IPS-15b (cell line): ENCODE data around the gene DRC1.
"Not testable (repeated sequence)": the region's sequence is repeated elsewhere in the genome, so short reads cannot be mapped to it uniquely, and the experiment has no call there.

Experiments
- H3K27me3 ChIP-seq: one replicate; pipeline ENCODE4 v1.6.1; 2013; ENCODE audit warnings: low read length; ENCODE audit not compliant: control insufficient read depth, insufficient read depth
- H3K36me3 ChIP-seq: one replicate; pipeline ENCODE4 v1.6.1; 2013; ENCODE audit warnings: low read length; ENCODE audit not compliant: control insufficient read depth, insufficient read depth
- H3K4me1 ChIP-seq: one replicate; pipeline ENCODE4 v1.6.1; 2013; ENCODE audit warnings: mild to moderate bottlenecking, low read length; ENCODE audit not compliant: control insufficient read depth, insufficient read depth
- H3K4me3 ChIP-seq: one replicate; pipeline ENCODE4 v1.5.1; 2013; ENCODE audit warnings: low read depth, low read length
- H3K9ac ChIP-seq: one replicate; pipeline ENCODE4 v1.6.1; 2013; ENCODE audit warnings: low read depth, mild to moderate bottlenecking, low read length
- H3K9me3 ChIP-seq: one replicate; pipeline ENCODE4 v1.6.1; 2013; ENCODE audit warnings: mild to moderate bottlenecking, low read length; ENCODE audit not compliant: control insufficient read depth, insufficient read depth

The DRC1 gene

GRCh38 chr2:26369664-26370063, 32.1 kb upstream of the DRC1 start:
- not testable (repeated sequence) for H3K9me3 ChIP-seq, H3K36me3 ChIP-seq, H3K4me1 ChIP-seq, H3K9ac ChIP-seq, H3K27me3 ChIP-seq, H3K4me3 ChIP-seq

- H3K9me3 ChIP-seq, H3K4me1 ChIP-seq, H3K36me3 ChIP-seq, H3K27me3 ChIP-seq, H3K4me3 ChIP-seq, H3K9ac ChIP-seq: not testable (repeated sequence)
Measured at GRCh38 chr2:26370909-26371308, 30.8 kb upstream of the DRC1 start.

DNA sequence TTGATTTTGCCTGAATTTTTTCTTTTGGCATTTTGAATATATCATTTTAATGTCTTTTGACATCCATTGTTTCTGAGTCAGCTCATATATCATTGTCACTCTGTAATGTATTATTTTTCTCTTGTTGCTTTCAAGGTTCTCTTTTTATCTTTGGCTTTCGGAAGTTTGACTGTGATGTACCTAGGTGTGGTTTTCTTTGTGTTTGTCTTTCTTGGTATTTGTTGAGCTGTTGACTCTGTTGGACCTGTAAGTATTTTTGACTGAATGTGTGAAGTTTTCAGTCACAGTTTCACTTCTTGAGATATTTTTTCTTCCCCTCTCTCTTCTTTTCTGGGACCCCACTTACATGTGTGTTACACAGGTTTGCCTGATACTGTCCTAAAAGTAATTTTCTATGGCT, 24.9 kb upstream of the DRC1 start:
- Histone ChIP-seq H3K9ac (no peak overlapping the region), H3K27me3 (no peaks in the 10 kb centered on the region), H3K36me3 (peaks cover 4% of the 10 kb centered on the region), H3K4me1 (no peaks in the 10 kb centered on the region), H3K9me3 (no peaks in the 10 kb centered on the region), H3K4me3 (no peak overlapping the region)

DNA sequence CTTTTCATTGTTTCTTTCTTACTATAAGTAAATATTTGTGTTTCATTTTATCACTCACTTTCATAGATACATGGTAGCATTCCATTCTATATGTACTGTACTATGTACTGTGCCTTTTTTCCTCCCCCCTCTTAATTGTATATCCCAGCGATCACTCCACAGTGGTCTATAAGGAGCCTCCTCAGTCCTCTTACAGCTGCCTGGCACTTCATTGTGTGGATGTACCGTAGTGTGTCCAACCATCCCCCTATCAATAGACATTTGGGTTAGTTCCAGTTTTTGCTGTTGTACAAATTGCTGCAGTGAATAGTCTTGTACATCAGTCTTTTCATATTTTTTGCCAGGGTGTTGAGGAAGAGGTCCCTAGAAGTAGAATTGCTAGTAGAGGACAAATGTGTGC, 21.4 kb upstream of the DRC1 start:
- Histone ChIP-seq H3K36me3 (no peaks in the 10 kb centered on the region), H3K27me3 (no peaks in the 10 kb centered on the region), H3K4me1 (no peaks in the 10 kb centered on the region), H3K4me3 (no peak overlapping the region), H3K9me3 (no peaks in the 10 kb centered on the region), H3K9ac (no peak overlapping the region)

DNA sequence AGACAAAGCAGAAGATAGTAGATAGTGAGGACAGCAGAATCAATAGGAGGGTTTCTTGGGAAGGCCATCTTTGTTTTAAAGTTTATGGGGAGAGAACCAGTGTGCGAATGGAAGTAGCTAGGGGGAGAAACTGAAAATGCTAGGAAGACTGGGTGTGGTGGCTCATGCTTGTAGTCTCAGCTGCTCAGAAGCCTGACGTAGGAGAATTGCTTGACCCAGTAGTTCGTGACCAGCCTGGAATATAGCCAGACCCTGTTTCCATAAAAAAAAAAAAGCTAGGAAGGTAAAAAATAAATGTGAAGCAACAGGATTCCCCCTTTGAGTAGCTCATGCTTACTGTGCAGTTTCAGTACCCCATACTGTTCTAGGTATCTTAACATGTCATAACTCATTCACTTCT, 19.2 kb upstream of the DRC1 start:
- Histone ChIP-seq H3K27me3 (no peaks in the 10 kb centered on the region), H3K4me1 (no peaks in the 10 kb centered on the region), H3K36me3 (peaks cover 5% of the 10 kb centered on the region), H3K9ac (no peak overlapping the region), H3K4me3 (no peak overlapping the region), H3K9me3 (no peaks in the 10 kb centered on the region)

DNA sequence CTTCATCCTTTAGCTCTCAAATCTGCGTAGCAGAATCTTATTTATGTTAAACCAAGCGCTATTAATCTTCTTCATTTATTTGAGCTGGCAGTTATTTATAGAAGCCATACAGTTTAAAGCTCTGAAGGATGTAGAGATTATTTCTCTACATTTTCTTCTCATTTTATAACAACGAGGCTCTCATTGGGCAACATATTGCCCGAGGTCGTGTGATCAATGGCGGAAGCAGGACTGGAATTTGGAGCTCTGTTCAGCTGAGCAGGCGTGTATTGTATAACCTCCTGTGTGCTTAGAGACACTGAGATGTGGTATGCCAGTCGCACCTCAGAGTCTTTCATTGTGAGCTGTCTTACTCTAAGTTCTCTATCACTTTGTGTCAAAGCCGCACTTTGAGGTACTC, 17.5 kb upstream of the DRC1 start:
- no peak overlapping the region for H3K4me3 ChIP-seq
- no peaks in the 10 kb centered on the region for H3K27me3 ChIP-seq
- H3K36me3 ChIP-seq, result peaks cover 5% of the 10 kb centered on the region
- no peaks in the 10 kb centered on the region for H3K9me3 ChIP-seq
- H3K4me1 ChIP-seq, result no peaks in the 10 kb centered on the region
- H3K9ac ChIP-seq, result no peak overlapping the region

DNA sequence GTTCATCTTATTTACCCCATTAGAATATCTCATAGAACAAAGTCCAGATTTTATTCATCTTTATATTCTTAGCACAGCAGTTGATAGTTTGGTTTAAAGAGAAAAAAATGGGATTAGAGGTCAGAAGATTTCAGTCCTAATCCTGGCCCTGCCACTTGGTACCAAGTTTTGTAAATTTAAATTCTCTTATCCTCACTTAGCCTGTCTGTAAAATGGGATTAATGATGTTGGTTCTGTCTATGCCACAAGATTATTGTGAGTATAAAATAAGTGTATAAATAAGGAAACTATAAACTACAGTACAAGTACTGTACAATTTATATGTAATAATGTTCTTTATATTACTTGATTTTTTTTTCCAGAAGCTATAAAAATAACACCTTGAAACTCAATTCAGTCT, 17.1 kb upstream of the DRC1 start:
- H3K9me3 ChIP-seq, result no peaks in the 10 kb centered on the region
- H3K4me1 ChIP-seq, result no peaks in the 10 kb centered on the region
- H3K36me3 ChIP-seq, result peaks cover 5% of the 10 kb centered on the region
- H3K9ac ChIP-seq, result no peak overlapping the region
- no peaks in the 10 kb centered on the region for H3K27me3 ChIP-seq
- H3K4me3 ChIP-seq, result no peak overlapping the region

- Histone ChIP-seq H3K36me3 (peaks cover 5% of the 10 kb centered on the region), H3K4me3 (no peak overlapping the region), H3K9ac (no peak overlapping the region), H3K9me3 (no peaks in the 10 kb centered on the region), H3K4me1 (no peaks in the 10 kb centered on the region), H3K27me3 (no peaks in the 10 kb centered on the region)
Measured at GRCh38 chr2:26387189-26387588, 14.5 kb upstream of the DRC1 start.

DNA sequence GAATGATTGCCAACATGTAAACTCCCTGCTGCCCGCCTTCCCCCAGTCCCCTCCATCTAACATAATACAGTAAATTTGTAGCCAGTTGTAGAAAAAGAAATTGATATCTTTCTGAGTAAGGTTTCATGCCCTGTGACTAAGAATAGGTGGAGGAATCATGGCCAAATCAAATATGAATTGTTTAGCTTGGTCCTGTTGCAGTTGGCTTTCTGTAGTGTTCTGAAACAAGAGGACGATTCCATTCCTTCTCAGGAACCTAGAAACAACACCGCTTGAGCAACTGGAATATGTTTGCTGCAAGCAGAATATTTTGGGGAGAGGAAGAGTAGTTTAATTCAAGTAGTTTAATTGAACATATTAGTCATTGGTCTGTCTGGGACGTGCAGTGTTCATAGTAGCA, 7.0 kb upstream of the DRC1 start:
- H3K27me3 ChIP-seq, result no peaks in the 10 kb centered on the region
- H3K9me3 ChIP-seq, result no peaks in the 10 kb centered on the region
- H3K4me3 ChIP-seq, result no peak overlapping the region
- no peak overlapping the region for H3K9ac ChIP-seq
- no peaks in the 10 kb centered on the region for H3K36me3 ChIP-seq
- H3K4me1 ChIP-seq, result no peaks in the 10 kb centered on the region

DNA sequence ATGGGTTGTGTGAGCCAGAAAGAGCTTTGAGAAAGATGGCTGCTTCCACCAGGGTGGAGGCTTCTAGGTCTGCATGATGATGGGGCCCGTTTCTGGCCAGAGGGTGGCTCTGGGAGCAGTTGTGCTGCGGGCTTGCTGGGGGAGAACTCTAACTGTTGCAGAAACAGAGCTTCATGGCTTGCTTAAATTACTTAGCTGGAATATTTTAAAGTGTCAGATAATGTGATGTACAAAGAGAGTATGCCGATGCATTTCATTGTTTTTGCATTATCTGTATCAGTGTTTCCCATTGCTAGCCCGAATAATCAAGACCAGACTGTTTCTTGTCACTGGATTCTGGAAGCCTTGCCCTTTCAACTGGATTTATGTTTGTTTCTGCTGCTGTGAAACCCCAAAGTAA, 6.3 kb upstream of the DRC1 start:
- Histone ChIP-seq H3K9ac (no peak overlapping the region), H3K4me1 (no peaks in the 10 kb centered on the region), H3K4me3 (no peak overlapping the region), H3K36me3 (no peaks in the 10 kb centered on the region), H3K9me3 (no peaks in the 10 kb centered on the region), H3K27me3 (no peaks in the 10 kb centered on the region)

GRCh38 chr2:26396734-26397298, 4.9 kb upstream of the DRC1 start:
- H3K9ac ChIP-seq, result no peak overlapping the region
- H3K36me3 ChIP-seq, result no peaks in the 10 kb centered on the region

DNA sequence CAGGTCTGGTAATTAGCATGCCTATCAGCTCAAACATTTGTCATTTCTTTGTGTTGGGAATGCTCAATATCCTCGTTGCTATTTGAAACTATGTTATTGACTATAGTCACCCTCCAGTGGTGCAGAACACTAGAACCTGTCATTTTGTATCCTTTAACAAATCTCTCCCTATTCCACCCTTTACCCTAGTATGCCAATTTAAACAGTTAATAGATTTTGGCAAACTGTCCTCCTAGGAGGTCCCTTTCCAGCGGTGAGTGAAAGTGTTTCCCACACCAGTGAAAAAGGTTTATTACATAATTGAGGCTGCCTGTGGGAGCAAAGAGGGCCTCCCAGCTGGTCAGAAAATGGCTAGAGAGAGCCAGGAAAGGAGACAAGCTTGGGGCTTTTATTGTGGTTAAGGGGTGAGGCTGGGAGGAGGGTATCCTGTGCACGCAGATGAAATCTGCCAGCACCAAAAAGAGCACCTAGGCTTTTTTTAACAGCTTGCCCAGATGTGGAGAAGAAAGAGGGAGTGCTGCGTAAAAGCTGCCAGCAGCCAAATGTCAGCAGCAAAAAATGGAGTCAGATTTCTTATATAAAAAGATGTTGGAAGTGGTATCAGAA, 1.8 kb upstream of the DRC1 start:
- Histone ChIP-seq H3K4me3 (no peak overlapping the region), H3K4me1 (peaks cover 3% of the 10 kb centered on the region), H3K36me3 (no peaks in the 10 kb centered on the region), H3K9ac (no peak overlapping the region), H3K27me3 (no peaks in the 10 kb centered on the region), H3K9me3 (no peaks in the 10 kb centered on the region)

More at GRCh38 chr2:26396734-26397298, 4.9 kb upstream of the DRC1 start:
- no peaks in the 10 kb centered on the region for H3K27me3 ChIP-seq
- H3K9me3 ChIP-seq, result no peaks in the 10 kb centered on the region
- no peak overlapping the region for H3K4me3 ChIP-seq
- no peaks in the 10 kb centered on the region for H3K4me1 ChIP-seq
